PC-9 (cell line): ENCODE data around the gene PIK3C3. TPM values are rescaled to one million over a fixed set of nuclear protein-coding genes. Genes with fewer than 3 reads are reported as not detected.

Source experiments
- BruUV-seq: library from RNA; stranded (reverse); fragments of 400-500 nt; replicated peaks from 2 replicates; lab custom pipeline; 2021; lab: Mats Ljungman, UMichigan
- CTCF ChIA-PET: fragments of 300-600 bp; sonication (Branson Sonifier 250); formaldehyde crosslinking; loops from one replicate; lab custom pipeline; 2022; ENCODE audit warnings: antibody characterized with exemption; lab: Charles Lee
- POLR2A ChIA-PET: fragments of 300-600 bp; sonication (Branson Sonifier 250); formaldehyde crosslinking; loops from one replicate; lab custom pipeline; 2022; ENCODE audit warnings: antibody characterized with exemption; ENCODE audit not compliant: unreplicated experiment; lab: Charles Lee
- DNase-seq, 2 experiments: peaks; one replicate each; pipeline versions ENCODE4 v3.0.0 to v3.0.0-alpha.2; 2015 to 2022; ENCODE audit warnings: mixed read lengths in 1 of 2
- H2AFZ ChIP-seq: fragments of 200-600 bp; sonication (generic); 2 replicates; pipeline ENCODE4 v1.8.1; 2017; ENCODE audit warnings: antibody characterized with exemption
- H3F3A ChIP-seq: fragments of 200-600 bp; sonication (generic); 2 replicates; pipeline ENCODE4 v1.8.1; 2017; ENCODE audit warnings: antibody characterized with exemption, mild to moderate bottlenecking, low read depth; ENCODE audit not compliant: insufficient read depth
- H3K27ac ChIP-seq: fragments of 200-600 bp; sonication (generic); 2 replicates; pipeline ENCODE4 v1.6.1; 2016; ENCODE audit warnings: mixed run types
- H3K27me3 ChIP-seq: fragments of 200-600 bp; sonication (generic); 2 replicates; pipeline ENCODE4 v1.6.1; 2016; ENCODE audit warnings: low read depth, mixed run types; ENCODE audit not compliant: insufficient read depth
- H3K36me3 ChIP-seq: fragments of 200-600 bp; sonication (generic); 2 replicates; pipeline ENCODE4 v1.6.1; 2016; ENCODE audit warnings: low read depth, mixed run types
- H3K4me1 ChIP-seq: fragments of 200-600 bp; sonication (generic); replicated peaks from 2 replicates; pipeline ENCODE4 v1.6.1; 2016; ENCODE audit warnings: mixed run types; ENCODE audit not compliant: insufficient read depth
- H3K4me2 ChIP-seq: fragments of 200-600 bp; sonication (generic); 2 replicates; pipeline ENCODE4 v1.6.1; 2017; ENCODE audit warnings: mixed run types
- H3K4me3 ChIP-seq: fragments of 200-600 bp; sonication (generic); 2 replicates; pipeline ENCODE4 v1.6.1; 2016; ENCODE audit warnings: mixed run types
- H3K79me2 ChIP-seq: fragments of 200-600 bp; sonication (generic); 2 replicates; pipeline ENCODE4 v1.6.1; 2017; ENCODE audit warnings: low read depth, mixed run types
- H3K9me2 ChIP-seq: fragments of 200-600 bp; sonication (generic); 2 replicates; pipeline ENCODE4 v1.8.1; 2017; ENCODE audit warnings: mild to moderate bottlenecking; ENCODE audit not compliant: insufficient read depth
- H3K9me3 ChIP-seq: fragments of 200-600 bp; sonication (generic); 2 replicates; pipeline ENCODE4 v1.8.1; 2016; ENCODE audit warnings: low read depth; ENCODE audit not compliant: insufficient read depth
- H4K20me1 ChIP-seq: fragments of 200-600 bp; sonication (generic); 2 replicates; pipeline ENCODE4 v1.8.1; 2017; ENCODE audit not compliant: insufficient read depth
- CTCF ChIP-seq: fragments of 200-600 bp; sonication (generic); conservative IDR thresholded peaks from 2 replicates; pipeline ENCODE4 v1.6.1; 2017; ENCODE audit warnings: mixed run types, antibody characterized with exemption, mild to moderate bottlenecking, moderate library complexity
- EZH2 ChIP-seq: fragments of 200-600 bp; sonication (generic); IDR thresholded peaks from 2 replicates; pipeline ENCODE4 v1.8.0; 2017; ENCODE audit warnings: antibody characterized with exemption, low read depth
- intact Hi-C: fragments of 100-400 bp; cut with micrococcal nuclease; formaldehyde crosslinking; loops from one replicate; pipeline ENCODE4 v1.10.0; 2022; ENCODE audit not compliant: unreplicated experiment
- total RNA-seq: library from RNA; stranded (reverse); gene quantifications from 2 replicates; pipeline ENCODE4 v1.2.3, GENCODE V29; 2021

PIK3C3 gene
- total RNA-seq, 1 experiment from 2014 or later = 31.4 TPM

GRCh38 chr18:41966943-41967342, 11.9 kb downstream of the PIK3C3 start:
- no peaks in the 10 kb centered on the region for H3F3A ChIP-seq
- POLR2A ChIA-PET = no interaction called here
- CTCF ChIA-PET = no interaction called here

GRCh38 chr18:41967680-41968079, 12.6 kb downstream of the PIK3C3 start:
- Histone ChIP-seq H3K9me2 (no peaks in the 10 kb centered on the region), H4K20me1 (peaks cover 18% of the 10 kb centered on the region), H3K9me3 (no peaks in the 10 kb centered on the region), H3K79me2 (no peaks in the 10 kb centered on the region), H3K4me3 (no peak overlapping the region), H3K27ac (no peak overlapping the region), H2AFZ (no peak overlapping the region), H3K27me3 (no peaks in the 10 kb centered on the region), H3F3A (no peaks in the 10 kb centered on the region), H3K4me2 (no peak overlapping the region), H3K36me3 (no peaks in the 10 kb centered on the region), H3K4me1 (no peaks in the 10 kb centered on the region)
- intact Hi-C loops = no loop called here
- POLR2A ChIA-PET = no interaction called here
- CTCF ChIA-PET = no interaction called here
- no peak for DNase-seq
- TF ChIP-seq CTCF = no peak
- no peak for TF ChIP-seq EZH2
- BruUV-seq = no TSS peak

More at GRCh38 chr18:41966943-41967342, 11.9 kb downstream of the PIK3C3 start:
- BruUV-seq = no TSS peak
- Histone ChIP-seq H3K4me2 (no peak overlapping the region), H2AFZ (no peak overlapping the region), H3K4me3 (no peak overlapping the region), H3K36me3 (no peaks in the 10 kb centered on the region), H3K79me2 (no peaks in the 10 kb centered on the region), H3K9me2 (no peaks in the 10 kb centered on the region), H4K20me1 (peaks cover 16% of the 10 kb centered on the region), H3K4me1 (no peaks in the 10 kb centered on the region), H3K27me3 (no peaks in the 10 kb centered on the region), H3K9me3 (no peaks in the 10 kb centered on the region), H3K27ac (no peak overlapping the region)
- DNase-seq = no peak
- TF ChIP-seq CTCF (no peak), EZH2 (no peak)
- intact Hi-C loops = no loop called here

- H3F3A ChIP-seq = no peaks in the 10 kb centered on the region
- BruUV-seq = no TSS peak
- POLR2A ChIA-PET = no interaction called here
- H3K36me3 ChIP-seq = no peaks in the 10 kb centered on the region
- H3K79me2 ChIP-seq = no peaks in the 10 kb centered on the region
- H3K4me2 ChIP-seq = no peak overlapping the region
- intact Hi-C loops = no loop called here
- no peaks in the 10 kb centered on the region for H3K4me1 ChIP-seq
- CTCF ChIA-PET = no interaction called here
- DNase-seq = no peak
- H3K9me3 ChIP-seq = no peaks in the 10 kb centered on the region
- H4K20me1 ChIP-seq = peaks cover 10% of the 10 kb centered on the region
- no peak overlapping the region for H2AFZ ChIP-seq
- TF ChIP-seq EZH2 = no peak
- TF ChIP-seq CTCF = no peak
- H3K27ac ChIP-seq = no peak overlapping the region
- no peaks in the 10 kb centered on the region for H3K9me2 ChIP-seq
- H3K4me3 ChIP-seq = no peak overlapping the region
- H3K27me3 ChIP-seq = no peaks in the 10 kb centered on the region
Measured at GRCh38 chr18:41969881-41970280, 14.8 kb downstream of the PIK3C3 start.
